H1 (cell line): ENCODE measurements around the gene EIF2B5. TPM values are rescaled to one million over a fixed set of nuclear protein-coding genes. Genes with fewer than 3 reads are reported as not detected.

Experiments used
- CTCF ChIA-PET: fragments of 300-600 bp; sonication (Branson Sonifier 250); formaldehyde crosslinking; loops from one replicate; lab custom pipeline; 2021; ENCODE audit not compliant: partially characterized antibody; lab: Charles Lee
- POLR2A ChIA-PET: fragments of 300-600 bp; sonication (Branson Sonifier 250); formaldehyde crosslinking; loops from one replicate; lab custom pipeline; 2021; ENCODE audit warnings: inconsistent platforms; ENCODE audit not compliant: partially characterized antibody; lab: Charles Lee
- DNase-seq, 2 experiments: peaks; one replicate each; pipeline versions ENCODE4 v3.0.0 to v3.0.0-alpha.2; 2010 to 2022; ENCODE audit warnings: low spot score in 2 of 2, low read depth in 1 of 2, mixed read lengths in 1 of 2
- FAIRE-seq: peaks from 2 replicates; lab custom pipeline; 2011; peaks lifted over from hg19 to GRCh38; lab: Jason Lieb, UNC
- H2AFZ ChIP-seq: 2 replicates; pipeline ENCODE4 v1.8.1; 2012; ENCODE audit warnings: low read length, inconsistent platforms
- H2AK5ac ChIP-seq: 2 replicates; pipeline ENCODE4 v1.6.1; 2013; ENCODE audit warnings: low read depth, low read length
- H2BK120ac ChIP-seq: replicated peaks from 2 replicates; pipeline ENCODE3; 2013; ENCODE audit warnings: low read depth, low read length, inconsistent platforms
- H2BK12ac ChIP-seq: 2 replicates; pipeline ENCODE4 v1.6.1; 2013; ENCODE audit warnings: low read depth, low read length
- H2BK15ac ChIP-seq: 2 replicates; pipeline ENCODE4 v1.6.1; 2013; ENCODE audit warnings: low read length
- H2BK20ac ChIP-seq: 2 replicates; pipeline ENCODE4 v1.6.1; 2013; ENCODE audit warnings: low read length
- H2BK5ac ChIP-seq: 2 replicates; pipeline ENCODE4 v1.6.1; 2013; ENCODE audit warnings: low read depth, low read length
- H3K14ac ChIP-seq: 2 replicates; pipeline ENCODE4 v1.6.1; 2013; ENCODE audit warnings: inconsistent platforms; ENCODE audit not compliant: insufficient read length
- H3K18ac ChIP-seq: 2 replicates; pipeline ENCODE4 v1.6.1; 2013; ENCODE audit warnings: low read length; ENCODE audit errors: extremely low read depth
- H3K23ac ChIP-seq: 2 replicates; pipeline ENCODE4 v1.6.1; 2013; ENCODE audit warnings: inconsistent platforms; ENCODE audit not compliant: insufficient read length
- H3K23me2 ChIP-seq: 2 replicates; pipeline ENCODE4 v1.6.1; 2013; ENCODE audit warnings: low read depth, low read length
- H3K27ac ChIP-seq: 2 replicates; pipeline ENCODE4 v1.6.1; 2011; ENCODE audit warnings: low read depth, low read length, inconsistent platforms
- H3K27me3 ChIP-seq, 4 experiments: replicated peaks in 1 of 4; 1 replicate in 1 of 4; 2 replicates in 3 of 4; pipeline versions ENCODE4 v1.6.1 to v1.8.1; 2011 to 2013; ENCODE audit warnings: low read length in 3 of 4, mild to moderate bottlenecking in 3 of 4, inconsistent platforms in 2 of 4, mixed read lengths in 2 of 4, moderate library complexity in 1 of 4; ENCODE audit not compliant: control insufficient read depth in 3 of 4, insufficient read depth in 3 of 4; ENCODE audit errors: extremely low read depth in 1 of 4
- H3K36me3 ChIP-seq, 4 experiments: 2 replicates each; pipeline versions ENCODE4 v1.6.1 to v1.8.1; 2011 to 2013; ENCODE audit warnings: mild to moderate bottlenecking in 4 of 4, low read length in 3 of 4, moderate library complexity in 2 of 4, control low read depth in 1 of 4, inconsistent platforms in 1 of 4; ENCODE audit not compliant: insufficient read depth in 4 of 4, control insufficient read depth in 2 of 4
- H3K4ac ChIP-seq: replicated peaks from 2 replicates; pipeline ENCODE3; 2013; ENCODE audit warnings: low read length, low read depth, mixed read lengths, inconsistent platforms; ENCODE audit not compliant: insufficient read length
- H3K4me1 ChIP-seq, 4 experiments: replicated peaks in 1 of 4; 1 replicate in 1 of 4; 2 replicates in 3 of 4; pipeline versions ENCODE4 v1.6.1 to v1.8.1; 2011 to 2013; ENCODE audit warnings: low read length in 3 of 4, inconsistent platforms in 2 of 4, mixed read lengths in 1 of 4; ENCODE audit not compliant: insufficient read depth in 4 of 4, control insufficient read depth in 3 of 4
- H3K4me2 ChIP-seq, 2 experiments: 2 replicates each; pipeline versions ENCODE4 v1.6.1 to v1.8.1; 2011 to 2013; ENCODE audit warnings: low read depth in 2 of 2, low read length in 2 of 2, control low read depth in 1 of 2, inconsistent platforms in 1 of 2, mild to moderate bottlenecking in 1 of 2; ENCODE audit not compliant: insufficient read depth in 1 of 2
- H3K4me3 ChIP-seq, 4 experiments: fragments of 200-600, 300-600 bp in 1 of 4; sonication (generic), shearing (Covaris generic), sonication (Bioruptor Twin) in 1 of 4; 2 replicates each; pipeline versions ENCODE4 v1.5.1 to v1.8.1; 2011 to 2016; ENCODE audit warnings: low read length in 4 of 4, low read depth in 3 of 4, control low read depth in 2 of 4, inconsistent platforms in 2 of 4, mild to moderate bottlenecking in 2 of 4, mixed read lengths in 1 of 4, moderate library complexity in 1 of 4; ENCODE audit not compliant: insufficient read depth in 2 of 4; ENCODE audit errors: extremely low read depth in 1 of 4
- H3K56ac ChIP-seq: replicated peaks from 2 replicates; pipeline ENCODE3; 2013; ENCODE audit warnings: low read depth, mild to moderate bottlenecking, mixed read lengths, low read length, inconsistent platforms; ENCODE audit not compliant: insufficient read length
- H3K79me1 ChIP-seq: 2 replicates; pipeline ENCODE4 v1.6.1; 2013; ENCODE audit warnings: low read depth, low read length, control low read depth
- H3K79me2 ChIP-seq, 2 experiments: 2 replicates each; pipeline versions ENCODE4 v1.6.1 to v1.8.1; 2012 to 2013; ENCODE audit warnings: low read length in 2 of 2, mild to moderate bottlenecking in 2 of 2, inconsistent platforms in 1 of 2; ENCODE audit not compliant: insufficient read depth in 2 of 2, control insufficient read depth in 1 of 2
- H3K9ac ChIP-seq, 4 experiments: replicated peaks in 1 of 4; 1 replicate in 1 of 4; 2 replicates in 3 of 4; pipeline versions ENCODE4 v1.6.1 to v1.8.1; 2011 to 2013; ENCODE audit warnings: low read depth in 3 of 4, low read length in 3 of 4, control low read depth in 2 of 4, mild to moderate bottlenecking in 2 of 4, moderate library complexity in 2 of 4, inconsistent platforms in 1 of 4; ENCODE audit errors: extremely low read depth in 1 of 4
- H3K9me3 ChIP-seq, 2 experiments: 2 replicates each; pipeline versions ENCODE4 v1.6.1 to v1.8.1; 2012 to 2013; ENCODE audit warnings: mild to moderate bottlenecking in 2 of 2, moderate library complexity in 2 of 2, control low read depth in 1 of 2, inconsistent platforms in 1 of 2, low read depth in 1 of 2, low read length in 1 of 2, mixed read lengths in 1 of 2; ENCODE audit not compliant: insufficient read depth in 2 of 2
- H4K20me1 ChIP-seq, 2 experiments: replicated peaks in 1 of 2; 2 replicates each; pipeline versions ENCODE3 to v1.8.1; 2011 to 2013; ENCODE audit warnings: inconsistent platforms in 2 of 2, low read length in 2 of 2, mild to moderate bottlenecking in 1 of 2; ENCODE audit not compliant: insufficient read depth in 2 of 2, control insufficient read depth in 1 of 2
- H4K5ac ChIP-seq: 2 replicates; pipeline ENCODE4 v1.6.1; 2013; ENCODE audit warnings: low read length, low read depth, mixed read lengths, inconsistent platforms; ENCODE audit not compliant: insufficient read length
- H4K8ac ChIP-seq: 2 replicates; pipeline ENCODE4 v1.8.0; 2013; ENCODE audit warnings: mild to moderate bottlenecking, moderate library complexity, low read length, inconsistent platforms; ENCODE audit not compliant: insufficient read depth; ENCODE audit errors: extremely low read depth
- H4K91ac ChIP-seq: replicated peaks from 2 replicates; pipeline ENCODE3; 2013; ENCODE audit warnings: low read length, mixed read lengths, inconsistent platforms; ENCODE audit not compliant: insufficient read length
- ATF2 ChIP-seq: IDR thresholded peaks from 2 replicates; pipeline ENCODE4 v1.6.1; 2012; ENCODE audit warnings: low read length, inconsistent platforms
- E2F6 ChIP-seq: IDR thresholded peaks from 2 replicates; pipeline ENCODE4 v1.6.1; 2012; ENCODE audit warnings: inconsistent platforms
- EP300 ChIP-seq, 2 experiments: IDR thresholded peaks; 1 replicate in 1 of 2; 2 replicates in 1 of 2; pipeline ENCODE4 v1.6.1; 2011 to 2012; ENCODE audit warnings: low read depth in 2 of 2, low read length in 2 of 2, mild to moderate bottlenecking in 2 of 2, borderline replicate concordance in 1 of 2, inconsistent platforms in 1 of 2, moderate library complexity in 1 of 2
- HDAC6 ChIP-seq: IDR thresholded peaks from one replicate; pipeline ENCODE4 v1.7.1; 2012; ENCODE audit warnings: low read depth, mild to moderate bottlenecking, inconsistent platforms, low read length, moderate library complexity
- NANOG ChIP-seq: IDR thresholded peaks from 2 replicates; pipeline ENCODE4 v1.6.1; 2011; ENCODE audit warnings: low read length, low read depth, mild to moderate bottlenecking, inconsistent platforms; ENCODE audit not compliant: insufficient read depth, poor library complexity, severe bottlenecking
- RAD21 ChIP-seq, 2 experiments: IDR thresholded peaks in 1 of 2; conservative IDR thresholded peaks in 1 of 2; 2 replicates each; pipeline ENCODE4 v1.6.1; 2011; ENCODE audit warnings: low read depth in 2 of 2, low read length in 2 of 2, improper control_type of control experiment in 1 of 2, inconsistent platforms in 1 of 2, mild to moderate bottlenecking in 1 of 2, moderate library complexity in 1 of 2
- SIRT6 ChIP-seq: IDR thresholded peaks from one replicate; pipeline ENCODE4 v1.7.1; 2012; ENCODE audit warnings: low read length, inconsistent platforms
- SRF ChIP-seq: IDR thresholded peaks from 2 replicates; pipeline ENCODE4 v1.6.1; 2011; ENCODE audit warnings: mild to moderate bottlenecking, low read depth, low read length, moderate library complexity
- TAF1 ChIP-seq: IDR thresholded peaks from 2 replicates; pipeline ENCODE4 v1.6.1; 2011; ENCODE audit warnings: mild to moderate bottlenecking, low read depth, low read length
- TAF7 ChIP-seq: optimal IDR thresholded peaks from 2 replicates; pipeline ENCODE3; 2011; ENCODE audit warnings: low read depth, mild to moderate bottlenecking, inconsistent platforms, low read length, moderate library complexity, borderline replicate concordance
- WGBS, 2 experiments: shearing (Covaris generic) in 1 of 2; methylation state at CpG; one replicate each; pipeline versions ENCODE4 v1.1.6 to v1.1.7; 2013 to 2015; ENCODE audit warnings: low lambda C conversion rate in 2 of 2, mixed read lengths in 2 of 2, inconsistent platforms in 1 of 2, low coverage in 1 of 2, missing lambda C conversion rate in 1 of 2; ENCODE audit not compliant: insufficient replicate concordance in 2 of 2, insufficient coverage in 1 of 2, insufficient read length in 1 of 2; ENCODE audit errors: extremely low coverage in 1 of 2, missing lambda C conversion rate in 1 of 2; 5-methylcytosine and 5-hydroxymethylcytosine counted together
- polyA plus RNA-seq, 7 experiments: library from polyadenylated mRNA; depleted of rRNA in 3 of 7; stranded (reverse) in 5 of 7; unstranded in 2 of 7; fragments of >200 nt in 5 of 7; fragments of 200-250 nt in 2 of 7; gene quantifications; 1 replicate in 5 of 7; 2 replicates in 1 of 7; 4 replicates in 1 of 7; pipeline versions ENCODE4 v1.2.1 to v1.2.3, GENCODE V29; 2011 to 2013; ENCODE audit warnings: missing spikeins in 2 of 7, mixed read lengths in 2 of 7
- total RNA-seq: library from RNA; stranded (reverse); fragmentation: NEBNext Ultra II Directional; extraction: Animal tissue kit (Norgen Biotek cat#: 25700); gene quantifications from 2 replicates; pipeline ENCODE4 v1.2.1, GENCODE V29; 2021

Gene EIF2B5
- total and polyA plus RNA-seq, 2 of the 8 experiments (the other 6 are each of a cell fraction or from before 2014, with no cell fraction given): 33.1 to 40.0 TPM

- Histone ChIP-seq H4K91ac (no peak overlapping the region), H3K36me3 (peaks cover 11 to 51% (median 34%) of the 10 kb centered on the region in 4 experiments), H3K23ac (no peak overlapping the region), H3K9me3 (no peaks in the 10 kb centered on the region), H2AK5ac (no peak overlapping the region), H3K79me1 (peaks cover 2% of the 10 kb centered on the region; the same call in 1 of the 2 replicates), H2AFZ (no peak overlapping the region), H2BK15ac (no peak overlapping the region), H3K4me3 (no peak overlapping the region), H3K9ac (no peak overlapping the region), H3K56ac (no peak overlapping the region), H3K27me3 (no peaks in the 10 kb centered on the region), H4K8ac (no peak overlapping the region), H2BK5ac (no peak overlapping the region), H3K4ac (no peak overlapping the region), H3K14ac (no peak overlapping the region), H3K4me1 (no peaks in the 10 kb centered on the region), H4K20me1 (peaks cover 0 to 3% of the 10 kb centered on the region in 2 experiments), H3K27ac (no peak overlapping the region), H3K79me2 (no peaks in the 10 kb centered on the region; a peak in 1 of 4 replicates), H3K18ac (no peak overlapping the region), H3K23me2 (no peaks in the 10 kb centered on the region), H4K5ac (no peak overlapping the region), H3K4me2 (no peak overlapping the region), H2BK12ac (no peak overlapping the region), H2BK120ac (no peak overlapping the region), H2BK20ac (no peak overlapping the region)
- ChIA-PET CTCF (interaction anchor here (0.7 to 3.5 kb wide), 42 partner anchors 9 to 252 kb away, joined by 3 to 28 read pairs (median 4); partner anchors contain the start of genes ABCF3, AP2M1, EEF1AKMT4 and EIF2B5), POLR2A (interaction anchor here (0.9 to 4.6 kb wide), 12 partner anchors 10 to 168 kb away, joined by 3 to 26 read pairs (median 4); partner anchors contain the start of genes ALG3 and EIF2B5)
- WGBS, 2 experiments: 72% methylated on average over 4 of the region's 4 CpGs; no CpG with 5 or more reads in 1 of the 2 experiments
- FAIRE-seq (peak; percentile 91), DNase-seq (peak in 1 of 2 experiments; percentile 62)
- TF ChIP-seq NANOG (no peak), RAD21 (IDR thresholded peaks at IDR 0.05 in 1 of 2, conservative IDR thresholded peaks at IDR 0.05 in 1 of 2; ENCODE audit: low read depth in 2 of 2, low read length in 2 of 2) (peak; percentile 79 to 83), HDAC6 (no peak), SIRT6 (no peak), TAF1 (no peak), TAF7 (no peak), ATF2 (no peak), SRF (no peak), E2F6 (no peak), EP300 (IDR thresholded peaks at IDR 0.05; ENCODE audit: borderline replicate concordance in 1 of 2, low read depth in 2 of 2, low read length in 2 of 2) (no peak)
These were observed 10.0 kb downstream of the EIF2B5 start for GRCh38 chr3:184145111-184145524.
